Measurements from ENCODE around the gene HIBADH.
"Not testable (repeated sequence)": the region's sequence is repeated elsewhere in the genome, so short reads cannot be mapped to it uniquely, and the experiment has no call there.

HIBADH gene

DNA sequence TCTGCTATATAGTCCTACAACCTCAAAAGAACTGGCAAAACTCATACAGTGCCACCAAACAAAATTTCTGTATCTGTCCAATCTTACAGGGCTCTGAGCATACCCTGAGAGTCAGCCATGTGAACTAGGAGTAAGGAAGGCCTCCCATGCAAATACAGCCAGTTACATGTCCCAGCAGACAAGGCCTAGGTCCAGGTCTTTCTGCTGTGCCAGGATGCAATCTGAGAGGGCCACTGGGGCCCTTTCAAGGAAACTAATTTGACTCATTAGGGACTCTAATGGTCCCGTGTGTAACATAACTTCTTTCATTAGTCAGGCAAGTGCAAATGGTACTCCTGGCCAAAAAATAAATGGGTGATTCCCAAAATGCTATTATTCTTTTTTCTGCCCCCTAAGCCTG is 17.9 kb upstream of the HIBADH start:
- DNase-seq (ENCODE audit: low read depth in 1 of 2, low spot score in 1 of 2) = no peak

DNA sequence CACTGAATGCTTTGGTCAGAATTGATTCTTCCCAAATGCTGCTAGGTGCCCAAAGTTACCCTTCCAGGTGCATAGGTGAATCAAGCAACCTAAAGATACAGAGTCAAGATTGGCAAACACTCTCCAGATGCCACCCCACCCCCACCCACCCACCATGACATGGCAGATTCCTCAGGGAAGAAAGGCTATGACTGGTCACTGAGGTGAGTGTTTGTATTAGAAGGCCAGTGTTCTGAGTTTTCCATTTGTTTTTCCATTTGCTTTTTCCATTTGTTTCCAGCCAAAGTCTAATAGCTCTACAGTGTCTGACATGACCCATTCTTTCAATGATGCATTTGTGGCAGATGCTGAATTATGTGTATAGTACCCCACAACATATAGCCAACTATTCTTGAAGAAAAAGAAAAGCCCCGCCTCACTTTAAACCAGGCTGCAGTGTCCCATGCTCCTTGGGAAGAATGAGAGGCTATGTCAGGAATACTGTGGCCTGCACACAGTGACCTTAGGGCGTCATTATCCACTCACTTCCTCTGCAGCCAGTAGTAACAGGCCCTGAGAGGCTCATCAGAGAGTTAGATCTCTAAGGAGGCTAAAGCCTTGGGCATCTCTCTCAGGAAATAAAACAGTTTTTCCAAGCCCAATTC is 16.1 kb upstream of the HIBADH start:
- no peak for DNase-seq (ENCODE audit: low read depth in 1 of 2, low spot score in 1 of 2)

DNA sequence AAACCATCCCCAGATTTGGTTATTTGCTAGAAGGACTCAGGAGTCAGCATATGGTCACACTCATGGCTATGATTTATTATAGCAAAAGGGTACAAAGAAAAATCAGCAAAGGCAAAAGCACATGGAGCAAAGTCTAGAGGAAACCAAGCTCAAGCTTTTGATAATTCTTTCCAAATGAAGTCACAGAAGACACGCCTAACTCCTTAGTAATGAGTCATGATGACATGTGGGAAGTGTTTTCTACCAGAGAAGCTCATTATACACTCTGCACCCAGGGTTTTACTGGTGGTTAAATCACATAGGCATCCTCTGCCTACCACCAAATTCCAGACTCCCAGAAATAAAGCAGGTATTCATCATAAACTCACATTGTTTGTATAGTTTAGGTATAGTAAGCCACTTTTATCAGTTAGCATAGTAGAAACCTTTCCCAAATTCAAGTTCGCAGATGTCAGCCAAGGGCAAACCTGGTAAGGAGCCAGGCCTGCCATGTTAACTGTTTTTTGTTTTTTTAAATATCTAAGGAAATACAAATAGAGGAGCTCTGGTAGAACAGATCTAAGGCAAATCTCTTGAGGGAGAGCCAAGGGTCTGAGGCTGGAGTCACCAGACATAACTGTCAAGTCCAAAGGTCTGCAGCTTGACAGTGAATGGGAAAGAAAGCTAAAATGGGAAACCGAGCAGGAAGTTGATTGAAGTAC is 15.4 kb upstream of the HIBADH start:
- DNase-seq (ENCODE audit: low read depth in 1 of 2, low spot score in 1 of 2) = no peak

DNA sequence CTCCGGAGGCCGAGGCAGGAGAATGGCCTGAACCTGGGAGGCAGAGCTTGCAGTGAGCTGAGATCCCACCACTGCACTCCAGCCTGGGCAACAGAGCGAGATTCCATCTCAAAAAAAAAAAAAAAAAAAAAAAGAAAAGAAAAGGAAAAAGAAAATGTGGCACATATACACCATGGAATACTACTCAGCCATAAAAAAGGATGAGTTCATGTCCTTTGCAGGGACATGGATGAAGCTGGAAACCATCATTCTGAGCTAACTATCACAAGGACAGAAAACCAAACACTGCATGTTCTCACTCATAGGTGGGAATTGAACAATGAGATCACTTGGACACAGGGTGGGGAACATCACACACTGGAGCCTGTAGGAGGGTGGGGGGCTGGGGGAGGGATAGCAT is 11.4 kb upstream of the HIBADH start:
- DNase-seq (ENCODE audit: low read depth in 1 of 2, low spot score in 1 of 2) = not testable (repeated sequence)

DNA sequence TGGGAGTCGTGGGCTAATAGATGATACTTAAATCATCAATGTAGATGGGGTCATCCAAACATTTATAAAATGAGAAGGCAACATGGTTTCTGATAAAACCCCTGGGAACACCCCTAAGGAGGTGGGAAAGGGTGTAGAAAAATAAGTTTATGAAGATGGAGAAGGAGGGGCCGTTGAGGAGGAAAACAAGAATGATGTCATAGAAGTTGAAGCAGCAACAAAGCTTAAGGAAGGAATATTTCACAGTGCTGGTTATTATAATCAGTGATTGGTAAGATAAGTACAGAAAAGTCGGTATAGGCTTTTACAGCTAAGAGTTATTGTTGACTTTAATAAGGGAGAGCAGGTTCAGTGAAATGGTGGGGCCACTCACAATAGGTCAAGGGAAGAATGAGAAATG is 9.0 kb upstream of the HIBADH start:
- no peak for DNase-seq (ENCODE audit: low read depth in 1 of 2, low spot score in 1 of 2)

DNA sequence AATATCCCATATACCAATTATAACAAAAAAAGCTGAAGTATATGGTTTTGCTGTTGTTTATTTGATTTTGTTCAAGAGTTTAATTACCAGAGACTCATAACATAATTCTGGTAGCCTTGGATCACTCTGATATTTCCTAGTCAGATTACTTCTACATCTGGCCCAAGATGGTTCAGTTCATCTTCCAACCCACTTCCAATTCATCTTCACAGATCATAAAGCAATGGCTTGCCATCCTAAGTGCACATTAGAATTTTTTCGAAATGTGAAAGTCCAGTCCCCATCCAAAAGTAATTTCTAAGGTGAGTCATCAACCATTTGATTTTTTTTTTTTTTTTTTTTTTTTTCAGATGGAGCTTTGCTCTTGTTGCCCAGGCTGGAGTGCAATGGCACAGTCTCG is 8.0 kb upstream of the HIBADH start:
- DNase-seq (ENCODE audit: low read depth in 1 of 2, low spot score in 1 of 2) = no peak

DNA sequence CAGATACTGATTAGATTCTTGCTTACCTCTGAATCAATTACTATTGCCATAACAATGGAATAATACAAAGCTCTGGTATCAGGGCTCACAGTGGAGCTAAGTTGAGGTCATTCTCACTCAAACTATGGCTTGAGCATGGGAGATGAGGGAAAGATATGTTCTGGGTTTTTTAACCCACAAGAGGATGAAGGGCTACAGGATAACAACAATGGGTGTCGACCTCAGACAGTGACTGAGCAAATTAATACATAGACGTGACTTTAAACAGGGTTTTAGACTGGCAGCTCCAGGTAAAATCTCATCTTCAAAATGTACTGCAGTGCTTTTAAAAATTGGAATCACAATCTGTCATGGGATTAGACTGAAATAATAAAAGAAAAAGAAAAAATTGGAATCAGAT is 7.5 kb upstream of the HIBADH start:
- no peak for DNase-seq (ENCODE audit: low read depth in 1 of 2, low spot score in 1 of 2)

DNA sequence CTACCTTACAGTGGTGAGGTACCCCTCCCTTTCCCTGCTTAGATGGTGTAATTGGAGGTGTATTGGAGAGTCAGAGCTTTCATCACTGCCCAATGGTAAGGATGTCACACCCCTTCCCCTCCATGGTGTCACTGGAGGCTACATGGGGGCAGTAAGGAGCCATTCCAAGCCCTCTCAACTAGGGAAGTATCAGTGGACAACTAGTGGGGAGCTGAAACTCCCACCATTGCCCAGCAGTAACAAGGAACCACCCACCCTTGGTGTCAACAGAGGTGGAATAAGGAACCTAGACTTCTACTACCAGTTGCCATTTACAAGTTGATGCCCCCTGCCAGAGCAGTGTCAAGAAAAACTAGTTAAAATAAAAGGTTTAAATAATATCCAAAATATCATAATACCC is 2.8 kb upstream of the HIBADH start:
- no peak for DNase-seq (ENCODE audit: low read depth in 1 of 2, low spot score in 1 of 2)

DNA sequence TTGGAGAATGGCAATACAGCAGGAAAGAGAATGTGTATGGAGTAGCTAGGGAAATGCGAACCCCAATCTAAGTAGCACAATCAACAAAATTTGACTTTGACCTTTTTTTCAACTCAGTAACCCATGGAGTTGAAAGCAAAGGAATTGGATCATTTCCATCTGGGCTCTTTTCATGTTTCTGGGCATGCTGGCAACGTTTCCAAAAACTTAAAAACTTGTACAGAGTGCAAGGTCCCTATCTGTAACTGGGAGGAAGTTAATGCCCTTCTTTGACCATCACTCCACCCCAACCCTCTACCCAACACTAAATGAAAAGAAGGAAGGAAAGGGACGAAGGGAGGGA is 1.3 kb upstream of the HIBADH start:
- no peak for DNase-seq (ENCODE audit: low read depth in 1 of 2, low spot score in 1 of 2)

DNA sequence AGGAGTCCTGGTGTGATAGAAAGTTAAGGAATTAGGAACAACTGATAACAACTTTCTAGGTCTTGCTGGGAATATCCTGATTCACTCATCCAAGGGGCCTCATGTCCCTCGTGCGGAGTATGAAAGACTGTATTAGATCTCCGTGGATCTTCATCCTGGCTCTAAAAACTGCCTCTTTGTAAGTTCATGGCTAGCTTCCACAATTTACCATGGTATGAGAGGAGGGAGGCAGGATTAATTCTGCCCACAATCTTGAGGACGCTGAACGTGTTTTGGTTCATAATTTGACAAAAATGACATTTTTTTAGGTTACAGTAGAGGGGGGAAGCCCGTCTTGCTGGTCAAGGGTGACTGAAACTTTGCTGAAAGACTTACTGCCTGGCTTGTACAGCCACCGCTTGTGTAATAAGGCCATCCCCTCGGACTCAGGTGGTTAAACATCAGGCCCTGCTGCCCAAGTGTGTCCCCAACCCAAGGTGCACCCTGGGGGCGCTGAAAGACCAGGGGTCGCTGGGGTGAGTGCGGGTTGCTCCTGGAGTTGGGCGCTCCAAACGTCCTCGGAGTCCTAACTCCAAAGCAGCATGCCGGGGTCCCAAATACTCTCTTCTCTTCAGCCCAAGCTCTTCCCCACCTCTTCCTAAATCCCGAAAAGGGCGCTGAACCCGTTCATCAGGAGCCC is 733 bp downstream of the HIBADH start:
- DNase-seq (ENCODE audit: low read depth in 1 of 2, low spot score in 1 of 2) = no peak

DNA sequence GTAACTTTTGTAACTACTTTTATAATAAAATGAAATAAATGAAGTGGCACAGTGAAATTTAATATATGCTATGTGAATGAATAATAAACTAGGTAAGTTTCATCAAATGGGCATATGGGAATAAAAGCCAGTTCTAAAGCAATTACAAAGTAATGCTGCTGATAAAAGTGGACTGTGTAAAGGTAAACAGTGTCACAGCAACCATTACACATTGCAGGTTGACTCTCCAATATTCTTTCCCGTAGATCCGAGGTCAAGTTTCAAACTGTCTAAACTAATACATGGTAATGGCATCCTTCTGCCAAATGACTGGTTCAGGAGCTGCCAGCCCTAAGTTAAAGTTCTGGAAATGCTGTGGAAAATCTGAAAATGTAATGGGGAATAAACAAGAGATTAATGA is 6.0 kb downstream of the HIBADH start:
- DNase-seq (ENCODE audit: low read depth in 1 of 2, low spot score in 1 of 2) = no peak

DNA sequence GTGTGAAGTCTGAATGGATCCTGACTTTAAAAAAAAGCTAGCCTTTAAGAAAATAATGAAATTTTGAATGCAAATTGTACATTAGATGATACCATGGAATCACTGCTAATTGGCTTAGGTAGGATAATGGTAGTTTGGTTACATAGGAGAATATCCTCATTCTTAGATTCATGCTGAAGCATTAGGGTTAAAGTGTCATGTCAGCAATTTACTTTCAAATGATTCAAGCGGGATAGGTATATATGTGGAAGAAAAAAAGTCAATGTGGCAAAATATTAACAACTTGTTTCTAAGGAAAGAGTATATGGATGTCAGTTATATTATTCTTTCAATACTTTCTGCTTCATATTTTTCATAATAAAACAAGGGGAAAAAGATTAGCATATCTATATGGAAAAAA is 7.5 kb downstream of the HIBADH start:
- DNase-seq (ENCODE audit: low read depth in 1 of 2, low spot score in 1 of 2) = no peak

DNA sequence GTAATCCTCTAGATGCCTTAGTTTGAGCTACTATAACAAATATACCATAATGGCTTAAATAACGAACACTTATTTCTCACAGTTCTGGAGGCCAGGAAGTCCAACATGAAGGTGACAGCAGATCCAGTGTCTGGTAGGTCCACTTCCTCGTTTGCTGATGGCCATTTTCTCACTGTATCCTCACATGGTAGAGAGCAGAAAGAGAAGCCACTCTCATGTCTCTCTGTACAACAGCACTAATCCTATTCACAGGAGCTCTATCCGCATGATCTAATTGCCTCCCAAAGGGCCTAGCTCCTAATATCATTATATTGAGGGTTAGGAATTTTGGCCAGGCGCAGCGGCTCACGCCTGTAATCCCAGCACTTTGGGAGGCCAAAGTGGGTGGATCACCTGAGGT is 10.2 kb downstream of the HIBADH start:
- DNase-seq (ENCODE audit: low read depth in 1 of 2, low spot score in 1 of 2) = no peak

DNA sequence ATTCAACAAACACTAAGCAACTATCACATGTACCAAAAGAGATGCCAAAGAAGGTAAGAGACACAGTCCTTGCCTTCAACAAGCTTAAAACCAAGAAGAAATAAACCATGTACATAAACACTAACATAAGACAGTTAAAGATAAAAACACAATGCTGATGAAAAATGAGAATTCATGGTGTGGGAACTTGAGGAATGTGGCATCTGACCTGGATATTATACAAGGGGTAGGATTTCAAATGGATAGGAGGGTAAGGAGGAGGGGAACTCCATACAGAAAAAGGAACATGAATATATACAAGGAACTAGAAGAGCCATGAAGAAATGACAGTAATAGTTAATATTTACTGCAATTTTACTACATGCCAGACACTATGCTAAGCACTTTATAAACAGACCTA is 11.0 kb downstream of the HIBADH start:
- DNase-seq (ENCODE audit: low read depth in 1 of 2, low spot score in 1 of 2) = no peak

DNA sequence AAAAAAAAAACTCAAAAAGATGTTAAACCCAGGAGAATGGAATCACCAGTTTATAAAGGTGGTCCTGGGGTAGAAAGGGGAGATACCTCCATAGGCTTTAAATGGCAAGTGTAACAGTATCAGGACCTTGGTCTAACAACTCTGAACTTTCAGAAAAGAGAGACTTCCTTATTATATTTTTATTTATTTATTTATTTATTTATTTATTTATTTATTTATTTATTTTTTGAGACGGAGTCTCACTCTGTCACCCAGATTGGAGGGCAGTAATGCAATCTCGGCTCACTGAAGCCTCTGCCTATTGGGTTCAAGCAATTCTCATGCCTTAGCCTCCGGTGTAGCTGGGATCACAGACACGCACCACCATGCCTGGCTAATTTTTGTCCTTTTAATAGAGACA is 12.4 kb downstream of the HIBADH start:
- no peak for DNase-seq (ENCODE audit: low read depth in 1 of 2, low spot score in 1 of 2)

DNA sequence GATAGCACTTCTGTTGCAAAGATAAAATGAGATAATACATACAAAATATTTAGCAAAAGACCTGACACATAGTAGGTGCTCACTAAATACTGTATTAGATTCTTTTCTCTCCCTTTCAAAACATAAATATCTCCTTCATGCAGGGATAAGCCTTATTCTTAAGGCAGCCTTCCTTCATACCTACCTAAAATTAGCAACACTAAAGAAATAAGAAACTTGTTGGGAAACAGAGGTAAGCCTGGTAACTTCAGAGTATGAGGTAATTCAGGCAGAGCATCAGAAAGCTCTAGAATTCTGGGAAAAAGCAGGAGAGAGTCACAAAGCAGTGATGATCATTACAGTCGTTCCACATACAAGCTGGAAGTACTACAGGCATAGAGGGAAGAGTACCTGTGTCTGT is 15.2 kb downstream of the HIBADH start:
- DNase-seq (ENCODE audit: low read depth in 1 of 2, low spot score in 1 of 2) = no peak

DNA sequence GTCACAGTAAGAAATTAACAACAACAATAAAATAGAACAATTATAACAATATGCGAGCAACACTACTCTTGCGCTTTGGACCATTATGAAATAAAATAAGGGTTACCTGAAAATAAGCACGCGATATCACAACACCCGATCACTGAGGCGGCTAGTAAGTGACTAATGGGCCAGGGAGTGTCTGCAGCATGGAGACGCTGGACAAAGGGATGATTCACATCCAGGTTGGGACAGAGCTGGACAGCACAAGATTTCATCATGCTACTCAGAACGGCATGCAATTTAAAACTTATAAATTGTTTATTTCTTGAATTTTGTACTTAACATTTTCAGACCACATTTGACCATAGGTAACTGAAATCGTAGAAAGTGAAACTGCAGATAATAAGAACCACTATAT is 15.6 kb downstream of the HIBADH start:
- no peak for DNase-seq (ENCODE audit: low read depth in 1 of 2, low spot score in 1 of 2)

DNA sequence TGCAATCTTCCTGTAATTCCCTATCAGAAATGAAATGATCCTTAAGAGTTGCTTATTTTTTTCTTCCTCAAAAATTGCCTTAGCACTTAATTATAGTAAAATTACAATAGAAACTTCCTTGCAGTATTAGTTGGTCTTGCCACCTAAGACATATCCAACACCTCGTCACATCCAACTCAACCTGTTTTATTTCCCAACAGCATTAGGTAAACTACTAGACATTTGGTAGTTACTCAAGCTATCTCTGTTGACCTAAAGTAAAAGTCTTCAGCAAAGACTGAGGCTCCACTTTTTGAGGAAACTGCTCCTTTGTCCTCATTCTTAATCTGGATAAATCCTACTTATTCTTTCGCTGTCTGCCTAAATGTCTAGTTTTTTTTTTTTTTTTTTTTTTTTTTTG is 20.4 kb downstream of the HIBADH start:
- no peak for DNase-seq (ENCODE audit: low read depth in 1 of 2, low spot score in 1 of 2)

DNA sequence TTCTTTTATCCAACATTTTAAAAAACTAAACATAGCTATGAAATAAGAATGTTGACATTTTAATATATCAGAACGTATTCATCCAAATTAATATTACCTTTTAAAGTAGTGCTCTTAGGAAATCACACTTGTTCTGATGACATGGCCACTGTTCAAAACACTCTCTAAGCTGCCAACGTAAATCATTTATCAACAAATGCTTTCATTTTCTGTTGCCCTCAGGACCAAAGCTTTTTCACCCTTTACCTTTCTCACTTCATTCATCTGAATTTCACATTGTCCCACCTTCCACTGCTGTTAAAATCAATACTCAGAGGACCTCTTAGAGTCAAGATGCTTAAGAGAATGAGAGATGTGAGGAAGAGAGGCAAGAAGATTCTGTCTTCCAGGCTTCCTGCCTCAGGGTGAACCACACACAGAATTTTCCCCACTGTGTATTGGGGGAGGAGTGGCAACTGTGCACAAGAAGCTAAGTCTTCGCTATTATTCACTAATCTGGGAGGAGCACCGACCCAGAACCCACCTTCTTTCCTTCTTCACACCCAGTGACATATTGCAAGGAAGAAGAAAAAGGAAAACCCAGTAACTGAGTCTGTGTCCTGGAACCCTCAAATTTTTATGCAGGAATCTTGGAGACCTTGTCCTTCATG is 21.0 kb downstream of the HIBADH start:
- no peak for DNase-seq (ENCODE audit: low read depth in 1 of 2, low spot score in 1 of 2)

DNA sequence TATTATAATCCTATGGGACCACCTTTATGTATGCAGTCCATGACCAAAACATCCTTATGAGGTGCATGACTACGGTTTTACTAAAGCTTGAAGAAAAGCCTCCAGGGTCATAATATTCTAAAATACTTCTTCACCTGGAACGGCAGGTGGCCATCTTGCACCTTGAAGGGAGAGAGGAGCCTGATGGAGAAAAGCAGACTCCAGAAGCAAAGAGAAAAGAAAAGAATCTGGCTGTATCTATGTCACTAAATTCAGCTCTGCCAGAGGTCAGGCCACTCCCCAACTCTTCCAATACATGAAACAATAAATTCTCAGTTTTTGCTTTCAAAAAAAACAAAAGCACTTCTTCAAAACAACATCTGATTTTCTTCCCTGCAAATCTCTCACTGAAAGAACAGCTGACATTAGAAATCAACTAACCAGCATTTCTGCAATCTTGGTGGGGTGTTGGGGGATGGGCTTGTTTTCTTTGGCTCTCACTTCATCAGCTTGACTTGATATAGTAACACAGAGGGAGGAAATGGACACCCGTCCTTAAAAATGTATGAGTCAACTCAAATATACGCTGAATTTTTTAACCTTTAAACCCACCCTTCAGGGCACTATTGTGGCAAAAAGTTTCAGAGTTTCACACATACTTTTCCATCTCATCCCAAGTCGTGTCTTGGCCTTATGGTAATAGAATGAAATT is 21.7 kb downstream of the HIBADH start:
- DNase-seq (ENCODE audit: low read depth in 1 of 2, low spot score in 1 of 2) = no peak

DNA sequence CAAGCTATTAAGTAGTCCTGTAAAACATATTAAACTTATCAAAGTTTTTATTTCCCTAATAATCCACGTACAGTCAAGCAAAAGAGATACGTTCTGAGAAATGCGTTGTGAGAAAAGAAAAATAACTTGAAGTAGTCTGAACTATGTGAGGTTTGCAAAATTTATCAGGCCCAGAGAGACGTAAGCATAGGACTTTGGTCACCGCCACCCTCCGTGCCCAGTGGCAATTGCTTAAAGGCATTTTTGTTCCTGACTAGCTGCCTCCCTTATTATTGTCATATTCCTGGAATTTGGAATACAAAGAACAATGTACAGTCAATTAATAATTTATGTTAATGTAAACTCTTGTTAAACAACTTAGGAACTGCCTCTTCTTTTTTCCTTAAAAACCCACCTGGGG is 22.8 kb downstream of the HIBADH start:
- no peak for DNase-seq (ENCODE audit: low read depth in 1 of 2, low spot score in 1 of 2)

DNA sequence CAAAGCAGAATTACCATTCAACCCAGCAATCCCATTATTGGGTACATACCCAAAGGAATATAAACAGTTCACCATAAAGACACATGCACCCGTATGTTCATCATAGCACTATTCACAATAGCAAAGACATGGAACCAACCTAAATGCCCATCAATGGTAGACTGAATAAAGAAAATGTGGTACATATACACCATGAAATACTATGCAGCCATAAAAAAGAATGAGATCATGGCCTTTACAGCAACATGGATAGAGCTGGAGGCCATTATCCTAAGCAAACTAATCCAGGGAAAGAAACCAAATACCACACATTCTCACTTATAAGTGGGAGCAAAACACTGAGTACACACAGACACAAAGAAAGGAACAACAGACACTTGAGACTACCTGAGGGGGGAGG is 23.6 kb downstream of the HIBADH start:
- DNase-seq (ENCODE audit: low read depth in 1 of 2, low spot score in 1 of 2) = not testable (repeated sequence)

Data from stimulated activated CD4-positive, alpha-beta T cell treated with anti-CD3 and anti-CD28 coated beads, Interleukin-15, amount 100 ng/mL, for 1 hour (primary cell).